GM23248 (cell line): Measurements from ENCODE around the gene ANKS3. TPM values are rescaled to one million over a fixed set of nuclear protein-coding genes. Genes with fewer than 3 reads are reported as not detected.

ENCODE experiments used
- DNase-seq: peaks from one replicate; pipeline ENCODE4 v3.0.0-alpha.2; 2015
- H2AFZ ChIP-seq: fragments of 200-600 bp; sonication (generic); 2 replicates; pipeline ENCODE4 v1.6.1; 2016; ENCODE audit warnings: antibody characterized with exemption
- H3F3A ChIP-seq: fragments of 200-600 bp; sonication (generic); 2 replicates; pipeline ENCODE4 v1.6.1; 2016; ENCODE audit warnings: mild to moderate bottlenecking, antibody characterized with exemption, mixed run types; ENCODE audit not compliant: insufficient read depth
- H3K27ac ChIP-seq: fragments of 200-600 bp; sonication (generic); 2 replicates; pipeline ENCODE4 v1.5.1; 2016; ENCODE audit warnings: mild to moderate bottlenecking
- H3K27me3 ChIP-seq: fragments of 200-600 bp; sonication (generic); replicated peaks from 2 replicates; pipeline ENCODE4 v1.6.1; 2016; ENCODE audit warnings: mild to moderate bottlenecking; ENCODE audit not compliant: insufficient read depth
- H3K36me3 ChIP-seq: fragments of 200-600 bp; sonication (generic); 2 replicates; pipeline ENCODE4 v1.6.1; 2016; ENCODE audit warnings: low read depth, mild to moderate bottlenecking
- H3K4me1 ChIP-seq: fragments of 200-600 bp; sonication (generic); 2 replicates; pipeline ENCODE4 v1.6.1; 2016; ENCODE audit warnings: mild to moderate bottlenecking; ENCODE audit not compliant: insufficient read depth
- H3K4me2 ChIP-seq: fragments of 200-600 bp; sonication (generic); one replicate; pipeline ENCODE4 v1.6.1; 2016; ENCODE audit warnings: mild to moderate bottlenecking; ENCODE audit not compliant: unreplicated experiment
- H3K4me3 ChIP-seq: fragments of 200-600 bp; sonication (generic); 2 replicates; pipeline ENCODE4 v1.5.1; 2016; ENCODE audit warnings: mild to moderate bottlenecking
- H3K79me2 ChIP-seq: fragments of 200-600 bp; sonication (generic); 2 replicates; pipeline ENCODE4 v1.6.1; 2016; ENCODE audit warnings: mild to moderate bottlenecking; ENCODE audit not compliant: insufficient read depth
- H3K9ac ChIP-seq: fragments of 200-600 bp; sonication (generic); 2 replicates; pipeline ENCODE4 v1.6.1; 2016; ENCODE audit warnings: mild to moderate bottlenecking
- H3K9me2 ChIP-seq: fragments of 200-600 bp; sonication (generic); 2 replicates; pipeline ENCODE4 v1.6.1; 2016; ENCODE audit warnings: mixed run types, mild to moderate bottlenecking, moderate library complexity; ENCODE audit not compliant: insufficient read depth
- H3K9me3 ChIP-seq: fragments of 200-600 bp; sonication (generic); one replicate; pipeline ENCODE4 v1.6.1; 2017; ENCODE audit warnings: low read depth
- H4K20me1 ChIP-seq: fragments of 200-600 bp; sonication (generic); 2 replicates; pipeline ENCODE4 v1.6.0; 2016; ENCODE audit not compliant: insufficient read depth
- EZH2 ChIP-seq: fragments of 200-600 bp; sonication (generic); IDR thresholded peaks from 2 replicates; pipeline ENCODE4 v1.6.1; 2018; ENCODE audit warnings: antibody characterized with exemption, mild to moderate bottlenecking; ENCODE audit not compliant: insufficient read depth, poor library complexity, severe bottlenecking
- EZH2phosphoT487 ChIP-seq: fragments of 200-600 bp; sonication (generic); IDR thresholded peaks from 2 replicates; pipeline ENCODE4 v1.6.1; 2018; ENCODE audit warnings: antibody characterized with exemption, moderate library complexity, mild to moderate bottlenecking, low read depth; ENCODE audit not compliant: insufficient read depth
- WGBS, 2 experiments: methylation state at CpG; one replicate each; pipeline ENCODE4 v1.1.6; 2015 to 2017; ENCODE audit warnings: low lambda C conversion rate in 2 of 2, low coverage in 1 of 2; ENCODE audit errors: missing lambda C conversion rate in 2 of 2; 5-methylcytosine and 5-hydroxymethylcytosine counted together
- in situ Hi-C: fragments of 300-500 bp; cut with MboI; formaldehyde crosslinking; loops from 2 replicates; pipeline ENCODE4 v1.15.0; 2020
- polyA plus RNA-seq: library from polyadenylated mRNA; unstranded; fragments of >200 nt; fragmentation: Nextera tagmentation; extraction: Ambion mirVana; gene quantifications from 2 replicates; pipeline ENCODE4 v1.2.1, GENCODE V29; 2016
- total RNA-seq: library from RNA; depleted of rRNA; stranded (reverse); fragments of >200 nt; shearing (Covaris generic); gene quantifications from 2 replicates; pipeline ENCODE4 v1.2.3, GENCODE V29; 2014

ANKS3 gene
- total and polyA plus RNA-seq, 2 experiments from 2014 or later = 12.8 to 20.0 TPM

GRCh38 chr16:4702466-4702808 lies 31.6 kb downstream of the ANKS3 start:
- WGBS, 2 experiments = 75 to 83% methylated on average over 7 of the region's 7 CpGs
- H3K27ac ChIP-seq = no peak overlapping the region
- H3K4me3 ChIP-seq = no peak overlapping the region
- H3K9me2 ChIP-seq = no peaks in the 10 kb centered on the region
- H3K9ac ChIP-seq = no peak overlapping the region
- H3K9me3 ChIP-seq = no peaks in the 10 kb centered on the region
- no peak overlapping the region for H3K4me2 ChIP-seq
- H3K27me3 ChIP-seq = no peaks in the 10 kb centered on the region
- no peaks in the 10 kb centered on the region for H4K20me1 ChIP-seq
- no peak overlapping the region for H2AFZ ChIP-seq
- peaks cover 2% of the 10 kb centered on the region; the same call in 1 of the 2 replicates for H3K36me3 ChIP-seq
- DNase-seq = no peak
- TF ChIP-seq EZH2 (no peak), EZH2phosphoT487 (no peak)
- in situ Hi-C loops = no loop called here
- H3K79me2 ChIP-seq = no peaks in the 10 kb centered on the region
- H3K4me1 ChIP-seq = no peaks in the 10 kb centered on the region
- no peaks in the 10 kb centered on the region for H3F3A ChIP-seq

- Histone ChIP-seq H3K79me2 (no peaks in the 10 kb centered on the region), H3K36me3 (no peaks in the 10 kb centered on the region), H3K27ac (no peak overlapping the region), H3F3A (no peaks in the 10 kb centered on the region), H3K4me3 (no peak overlapping the region), H3K9me3 (no peaks in the 10 kb centered on the region), H3K27me3 (no peaks in the 10 kb centered on the region), H2AFZ (no peak overlapping the region), H3K4me1 (no peaks in the 10 kb centered on the region), H3K4me2 (no peak overlapping the region), H3K9me2 (no peaks in the 10 kb centered on the region), H4K20me1 (no peaks in the 10 kb centered on the region), H3K9ac (no peak overlapping the region)
- TF ChIP-seq EZH2 (no peak), EZH2phosphoT487 (no peak)
- WGBS, 2 experiments = 95 to 96% methylated on average over 17 of the region's 17 CpGs
- in situ Hi-C loops = no loop called here
- no peak for DNase-seq
Observed at GRCh38 chr16:4701791-4702465, 32.1 kb downstream of the ANKS3 start.

- Histone ChIP-seq H3K36me3 (no peaks in the 10 kb centered on the region), H3F3A (0 out of 2 replicates have a peak, but pooled peaks cover 1% of the 10 kb centered on the region), H3K27me3 (no peaks in the 10 kb centered on the region), H3K4me3 (no peak overlapping the region), H4K20me1 (no peaks in the 10 kb centered on the region), H2AFZ (no peak overlapping the region), H3K79me2 (no peaks in the 10 kb centered on the region), H3K9me3 (no peaks in the 10 kb centered on the region), H3K9ac (no peak overlapping the region), H3K9me2 (no peaks in the 10 kb centered on the region), H3K4me1 (no peaks in the 10 kb centered on the region), H3K4me2 (no peak overlapping the region), H3K27ac (no peak overlapping the region)
- WGBS, 2 experiments = 92% methylated on average over 33 of the region's 33 CpGs
- in situ Hi-C loops = no loop called here
- no peak for DNase-seq
- TF ChIP-seq EZH2phosphoT487 = no peak
Observed at GRCh38 chr16:4700997-4701743, 32.9 kb downstream of the ANKS3 start.

- Histone ChIP-seq H3K9me3 (no peaks in the 10 kb centered on the region), H3K27me3 (no peaks in the 10 kb centered on the region), H3K27ac (no peak overlapping the region), H3K4me1 (peaks cover 3% of the 10 kb centered on the region), H3K36me3 (0 out of 2 replicates have a peak, but pooled peaks cover 3% of the 10 kb centered on the region), H3K4me2 (no peak overlapping the region), H4K20me1 (no peaks in the 10 kb centered on the region), H3K4me3 (no peak overlapping the region), H2AFZ (no peak overlapping the region), H3K79me2 (no peaks in the 10 kb centered on the region), H3K9me2 (no peaks in the 10 kb centered on the region), H3K9ac (no peak overlapping the region), H3F3A (0 out of 2 replicates have a peak, but pooled peaks cover 8% of the 10 kb centered on the region)
- DNase-seq = no peak
- no peak for TF ChIP-seq EZH2phosphoT487
- TF ChIP-seq EZH2 = no peak
- whole genome bisulfite sequencing, 2 experiments = 97 to 99% methylated on average over 13 of the region's 13 CpGs
- in situ Hi-C loops = no loop called here
Observed at GRCh38 chr16:4700380-4700996, 33.6 kb downstream of the ANKS3 start.
